Suppressor macrophage treated with lipopolysaccharide for 4 hours (primary cell): ENCODE data around the gene SPEN.
"Not testable (repeated sequence)": the region's sequence is repeated elsewhere in the genome, so short reads cannot be mapped to it uniquely, and the experiment has no call there.

Source experiments
- DNase-seq: peaks from one replicate; pipeline ENCODE4 v3.0.0-alpha.2; 2020

Gene SPEN

GRCh38 chr1:15963968-15964648 lies 116.6 kb downstream of the SPEN start:
- peak; percentile 80 for DNase-seq

GRCh38 chr1:15965228-15965767 lies 117.8 kb downstream of the SPEN start:
- peak; percentile 92 for DNase-seq

DNA sequence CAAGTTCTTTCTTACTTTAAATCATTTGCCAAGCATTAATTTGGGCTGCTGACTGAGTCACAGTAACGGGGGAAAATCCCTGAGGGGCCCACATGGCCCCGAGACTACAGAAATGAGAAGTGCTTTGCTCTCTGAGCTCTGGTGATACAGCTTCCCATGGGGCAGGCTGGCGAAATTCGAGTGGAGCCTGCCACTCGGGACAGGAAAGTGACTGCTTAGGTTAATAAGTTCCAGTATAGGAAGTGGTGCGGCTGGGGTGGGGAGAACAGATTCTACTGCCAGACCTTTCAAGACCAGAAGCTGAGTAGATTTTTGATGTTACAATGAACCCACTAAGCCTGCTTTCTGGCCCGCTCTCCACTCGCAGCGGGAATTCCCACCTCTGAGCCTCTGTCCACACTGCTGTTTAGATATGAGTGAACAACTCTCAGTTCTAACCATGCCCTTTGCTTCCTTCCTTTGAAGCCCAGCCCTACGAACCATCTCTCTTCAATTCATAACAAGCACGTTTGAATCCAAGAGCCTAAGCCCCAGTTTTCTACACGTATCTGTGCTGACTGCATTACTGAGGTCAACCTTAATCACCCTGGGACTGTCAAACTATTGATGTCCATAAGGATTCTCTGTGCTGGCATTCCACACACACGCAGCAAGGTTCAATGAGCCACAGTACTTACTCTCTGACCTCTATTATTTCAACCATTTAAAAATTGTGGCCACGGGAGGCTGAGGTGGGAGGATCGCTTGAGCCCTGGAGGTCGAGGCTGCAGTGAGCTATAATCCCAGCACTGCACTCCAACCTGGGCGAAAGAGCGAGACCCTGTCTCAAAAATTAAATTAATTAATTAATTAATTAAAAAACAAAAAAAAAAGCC lies 118.8 kb downstream of the SPEN start:
- peak; percentile 98 for DNase-seq

- DNase-seq = no peak
Measured at GRCh38 chr1:15966956-15967344, 119.4 kb downstream of the SPEN start.

DNA sequence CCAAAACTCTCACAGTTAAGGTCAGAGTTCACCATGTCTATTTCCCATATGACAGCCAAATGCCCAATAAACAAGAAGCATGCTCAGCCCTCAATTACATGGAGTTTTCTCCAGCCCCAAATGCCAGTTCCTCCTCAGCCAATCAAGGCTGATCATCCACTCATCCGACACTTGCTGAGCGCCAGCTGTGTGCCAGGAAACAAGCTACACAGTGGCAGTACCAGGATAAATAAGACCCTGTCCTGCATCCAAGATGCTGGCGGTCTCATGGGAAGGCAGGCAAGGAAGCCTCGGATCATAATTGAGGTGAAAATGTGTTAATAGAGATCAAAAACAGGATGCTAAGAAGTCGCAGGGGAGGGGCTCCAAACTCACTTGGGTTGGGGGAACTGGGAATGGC lies 120.7 kb downstream of the SPEN start:
- no peak for DNase-seq

DNA sequence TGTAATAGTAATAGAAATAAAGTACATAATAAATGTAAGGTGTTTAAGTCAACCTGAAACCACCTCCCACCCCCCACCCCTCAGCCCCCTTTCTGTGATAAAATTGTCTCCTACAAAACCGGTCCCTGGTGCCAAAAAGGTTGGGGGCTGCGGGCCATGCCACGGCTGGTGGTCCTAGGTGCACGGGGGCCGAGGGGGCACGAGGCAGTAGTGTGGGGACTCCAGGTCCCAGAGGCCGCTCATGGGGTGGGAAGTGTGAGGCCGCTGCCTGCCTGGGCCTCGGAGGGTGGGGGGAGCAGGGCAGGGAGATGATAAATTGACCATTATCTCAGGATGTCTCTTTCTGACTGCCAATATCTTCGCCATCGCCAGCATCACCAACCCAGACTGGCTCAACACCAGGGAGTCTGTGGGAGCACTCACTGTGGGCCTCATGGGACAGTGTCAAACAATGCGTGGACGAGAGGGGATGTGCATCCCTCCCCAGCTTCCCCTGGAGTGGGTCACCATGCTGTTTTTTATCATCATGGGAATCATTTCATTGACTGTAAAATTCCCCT lies 121.9 kb downstream of the SPEN start:
- DNase-seq = no peak

- DNase-seq = peak; percentile 48
Measured at GRCh38 chr1:15970911-15971310, 123.4 kb downstream of the SPEN start.

DNA sequence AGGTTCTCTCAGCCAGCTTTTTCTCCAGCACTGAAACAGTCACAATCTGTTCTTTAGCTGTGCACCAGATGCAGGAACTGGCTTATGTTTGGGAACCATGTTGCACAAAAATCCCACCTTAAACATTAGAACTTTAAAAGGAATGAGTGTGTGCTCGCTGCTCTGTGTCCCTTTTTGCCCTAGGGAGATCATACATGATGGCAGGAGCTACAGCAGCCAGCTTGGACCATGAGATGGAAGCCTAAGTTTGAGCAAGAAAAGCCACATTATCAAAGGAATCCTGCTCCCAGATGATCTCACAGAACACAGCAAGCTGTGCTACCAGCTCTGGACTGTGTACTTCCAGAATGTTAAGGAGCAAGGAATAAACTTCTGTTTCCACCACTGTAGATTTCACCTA lies 124.9 kb downstream of the SPEN start:
- no peak for DNase-seq

DNA sequence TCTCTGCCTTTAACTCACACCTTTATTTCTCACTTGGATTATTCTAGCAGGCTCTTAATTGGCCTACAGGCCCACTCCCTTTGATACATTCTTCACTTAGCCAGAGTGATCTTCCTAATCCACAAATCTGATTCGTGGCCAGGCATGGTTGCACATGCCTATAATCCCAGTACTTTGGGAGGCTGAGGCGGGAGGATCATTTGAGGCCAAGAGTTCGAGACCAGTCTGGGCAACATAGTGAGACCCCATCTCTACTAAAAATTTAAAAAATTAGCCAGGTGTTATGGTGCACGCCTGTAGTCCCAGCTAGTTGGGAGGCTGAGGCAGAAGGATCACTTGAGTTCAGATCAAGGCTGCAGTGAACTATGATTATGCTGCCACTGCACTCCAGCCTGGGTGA lies 126.3 kb downstream of the SPEN start:
- no peak for DNase-seq

DNA sequence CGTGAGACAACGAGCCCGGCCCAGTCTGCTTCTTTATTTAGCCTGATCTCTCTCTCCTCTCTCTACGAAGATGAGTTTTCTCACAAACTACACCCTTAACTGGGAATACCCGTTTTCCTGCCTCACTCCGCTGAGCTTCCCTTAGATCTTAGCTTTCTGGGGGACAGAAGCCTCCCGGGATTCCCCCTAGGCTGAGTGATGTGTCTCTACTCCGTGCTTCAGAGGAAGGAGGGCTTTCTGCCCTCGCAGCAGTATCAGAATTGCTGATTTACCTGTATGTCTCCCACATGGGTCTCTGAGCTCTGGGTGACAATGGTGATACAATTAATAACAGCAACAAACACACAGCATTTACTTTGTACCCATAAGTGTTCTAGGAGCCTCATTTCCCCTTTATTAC lies 127.3 kb downstream of the SPEN start:
- peak; percentile 34 for DNase-seq

DNA sequence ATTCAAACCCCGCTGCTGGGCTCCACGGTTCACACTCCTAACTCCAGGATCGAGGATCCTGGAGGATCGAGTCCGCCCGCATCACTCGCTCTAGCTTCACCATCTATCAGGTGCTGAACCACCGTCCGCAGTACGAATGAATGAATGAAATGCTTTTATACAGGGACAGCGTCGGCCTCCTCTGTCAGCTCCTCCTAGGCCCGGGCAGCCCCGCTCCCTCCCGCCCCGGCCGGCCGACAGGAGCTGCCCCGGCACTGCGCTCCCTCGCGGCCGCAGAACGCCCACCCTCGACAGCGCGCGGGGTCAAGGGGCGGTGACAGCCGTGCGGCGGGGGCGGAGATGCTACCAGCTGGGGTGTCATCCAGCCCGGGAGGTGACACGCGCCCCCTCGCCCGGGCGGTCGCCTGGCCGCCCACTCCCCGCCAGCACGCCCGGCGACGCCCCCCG lies 127.9 kb downstream of the SPEN start:
- peak; percentile 88 for DNase-seq

GRCh38 chr1:15975805-15976680 lies 128.5 kb downstream of the SPEN start, which contains the start of gene ZBTB17:
ZBTB17 (minus strand) TSS chr1:15976101; CDS start chr1:15948495, 27,606 bp downstream.
- DNase-seq = peak; percentile 99

DNA sequence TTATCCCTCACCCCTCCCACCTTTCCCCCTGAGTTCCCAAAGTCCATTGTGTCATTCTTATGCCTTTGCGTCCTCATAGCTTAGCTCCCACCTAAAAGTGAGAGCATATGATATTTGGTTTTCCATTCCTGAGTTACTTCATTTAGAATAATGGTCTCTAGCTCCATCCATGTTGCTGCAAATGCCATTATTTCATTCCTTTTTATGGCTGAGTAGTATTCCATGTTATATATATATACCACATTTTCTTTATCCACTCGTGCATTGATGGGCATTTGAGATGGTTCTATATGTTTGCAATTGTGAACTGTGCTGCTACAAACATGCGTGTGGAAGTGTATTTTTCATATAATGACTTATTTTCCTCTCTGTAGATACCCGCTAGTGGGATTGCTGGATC lies 130.4 kb downstream of the SPEN start:
- not testable (repeated sequence) for DNase-seq

- no peak for DNase-seq
Measured at GRCh38 chr1:15981679-15982078, 134.2 kb downstream of the SPEN start.

- no peak for DNase-seq
Measured at GRCh38 chr1:15983275-15983674, 135.8 kb downstream of the SPEN start.

DNA sequence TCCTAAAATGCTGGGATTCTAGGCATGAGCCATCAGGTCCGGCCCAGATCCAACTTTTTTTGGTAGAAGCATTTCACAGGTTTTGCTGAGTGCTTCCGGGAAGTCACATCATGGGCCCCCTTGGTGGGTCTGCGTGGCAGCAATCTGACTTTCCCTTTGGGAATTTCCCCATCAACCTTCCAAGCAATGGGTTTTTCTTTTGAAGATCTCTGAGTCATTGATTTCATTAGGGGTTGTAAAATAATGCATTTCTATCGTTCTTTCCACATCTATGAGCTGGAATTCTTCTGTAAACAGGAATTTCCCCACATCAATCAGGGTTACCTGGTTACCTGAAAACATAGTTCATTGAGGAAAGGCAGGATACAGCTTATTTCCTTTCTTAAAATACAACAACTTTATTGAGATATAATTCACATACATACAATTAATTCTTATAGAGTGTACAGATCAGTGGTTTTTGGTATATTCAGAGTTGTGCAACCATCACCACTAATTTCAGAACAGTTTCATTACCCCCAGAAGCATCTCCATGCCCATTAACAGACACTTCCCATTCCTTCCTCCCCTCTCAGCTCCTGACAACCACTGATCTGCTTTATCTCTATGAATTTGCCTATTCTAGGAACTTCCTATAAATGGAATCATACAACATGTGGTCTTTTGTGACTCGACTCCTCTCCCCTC lies 138.2 kb downstream of the SPEN start:
- peak; percentile 69 for DNase-seq

GRCh38 chr1:15988856-15989736 lies 141.6 kb downstream of the SPEN start:
- no peak for DNase-seq

GRCh38 chr1:15989776-15990175 lies 142.3 kb downstream of the SPEN start:
- DNase-seq = no peak
